Immature natural killer cell (primary cell): ENCODE measurements around the gene ZBTB16. TPM values are rescaled to one million over a fixed set of nuclear protein-coding genes. Genes with fewer than 3 reads are reported as not detected.

Experiments used
- DNase-seq, 3 donors: peaks; one replicate each; pipeline ENCODE4 v3.0.0; 2022; ENCODE audit warnings: mixed read lengths in 1 of 3
- H3K27ac Mint-ChIP-seq, 6 donors: one replicate each; pipeline ENCODE4 v1.8.0; 2020; ENCODE audit warnings: mixed read lengths in 6 of 6, mild to moderate bottlenecking in 5 of 6, inconsistent platforms in 4 of 6, moderate library complexity in 3 of 6
- H3K27me3 Mint-ChIP-seq, 3 donors: one replicate each; pipeline ENCODE4 v1.8.0; 2020 to 2021; ENCODE audit warnings: low read depth in 3 of 3, mild to moderate bottlenecking in 3 of 3, mixed read lengths in 3 of 3, moderate library complexity in 3 of 3, inconsistent platforms in 1 of 3
- H3K36me3 Mint-ChIP-seq, 3 donors: one replicate each; pipeline ENCODE4 v1.8.0; 2020; ENCODE audit warnings: mixed read lengths in 3 of 3, inconsistent platforms in 2 of 3, mild to moderate bottlenecking in 2 of 3
- H3K4me1 Mint-ChIP-seq, 2 donors: one replicate each; pipeline ENCODE4 v1.8.0; 2020; ENCODE audit warnings: inconsistent platforms in 2 of 2, mild to moderate bottlenecking in 2 of 2, mixed read lengths in 2 of 2, moderate library complexity in 1 of 2
- H3K4me3 Mint-ChIP-seq, 5 donors: one replicate each; pipeline ENCODE4 v1.8.0; 2020; ENCODE audit warnings: mild to moderate bottlenecking in 5 of 5, mixed read lengths in 5 of 5, inconsistent platforms in 3 of 5, moderate library complexity in 3 of 5
- H3K9me3 Mint-ChIP-seq, 6 donors: one replicate each; pipeline ENCODE4 v1.8.0; 2020; ENCODE audit warnings: mild to moderate bottlenecking in 6 of 6, mixed read lengths in 6 of 6, inconsistent platforms in 4 of 6, moderate library complexity in 3 of 6
- polyA plus RNA-seq, 3 donors: library from polyadenylated mRNA; unstranded; fragments of 300-500 nt; fragmentation: Illumina TruSeq; gene quantifications; one replicate each; pipeline ENCODE4 v1.2.3, GENCODE V29; 2021

ZBTB16 gene
- polyA plus RNA-seq, 3 donors from 2014 or later, result 90.4 to 197 (median 92.5) TPM

- DNase-seq, result no peak
- no peaks in the 10 kb centered on the region for H3K36me3 Mint-ChIP-seq
- no peaks in the 10 kb centered on the region for H3K9me3 Mint-ChIP-seq
- H3K27me3 Mint-ChIP-seq, result peaks cover 3 to 9% (median 6%) of the 10 kb centered on the region in 3 donors
- H3K4me3 Mint-ChIP-seq, result no peak overlapping the region
- H3K27ac Mint-ChIP-seq, result peak overlapping the region in 1 of 6 donors; percentile 12
- peaks cover 46 to 89% of the 10 kb centered on the region in 2 donors for H3K4me1 Mint-ChIP-seq
Measured at GRCh38 chr11:114232400-114233059, 173.0 kb downstream of the ZBTB16 start.

- Mint-ChIP-seq H3K9me3 (no peaks in the 10 kb centered on the region), H3K4me1 (peaks cover 48 to 92% of the 10 kb centered on the region in 2 donors), H3K4me3 (peak overlapping the region in 1 of 5 donors; percentile 39), H3K36me3 (no peaks in the 10 kb centered on the region), H3K27ac (peak overlapping the region in 2 of 6 donors; percentile 36 to 50), H3K27me3 (peaks cover 3 to 12% (median 9%) of the 10 kb centered on the region in 3 donors)
- no peak for DNase-seq
Measured at GRCh38 chr11:114233755-114234154, 174.2 kb downstream of the ZBTB16 start.

GRCh38 chr11:114236829-114237228 is 177.3 kb downstream of the ZBTB16 start:
- Mint-ChIP-seq H3K4me3 (peak overlapping the region in 1 of 5 donors; percentile 13), H3K27ac (peak overlapping the region in 3 of 6 donors; percentile 16 to 64 (median 58)), H3K4me1 (peaks cover 56 to 91% of the 10 kb centered on the region in 2 donors), H3K9me3 (no peaks in the 10 kb centered on the region), H3K27me3 (peaks cover 7 to 15% (median 8%) of the 10 kb centered on the region in 3 donors), H3K36me3 (peaks cover 0 to 4% (median 0%) of the 10 kb centered on the region in 3 donors)
- DNase-seq, result no peak

- H3K27ac Mint-ChIP-seq, result peak overlapping the region in 5 of 6 donors; percentile 9 to 82 (median 53)
- peaks cover 7 to 15% (median 10%) of the 10 kb centered on the region in 3 donors for H3K27me3 Mint-ChIP-seq
- no peak overlapping the region for H3K4me3 Mint-ChIP-seq
- no peaks in the 10 kb centered on the region for H3K9me3 Mint-ChIP-seq
- DNase-seq, result no peak
- peaks cover 0 to 4% (median 0%) of the 10 kb centered on the region in 3 donors for H3K36me3 Mint-ChIP-seq
- H3K4me1 Mint-ChIP-seq, result peaks cover 56 to 91% of the 10 kb centered on the region in 2 donors
Measured at GRCh38 chr11:114237321-114238280, 178.1 kb downstream of the ZBTB16 start.

GRCh38 chr11:114239753-114240161 is 180.2 kb downstream of the ZBTB16 start:
- Mint-ChIP-seq H3K4me3 (no peak overlapping the region), H3K9me3 (no peaks in the 10 kb centered on the region), H3K4me1 (peaks cover 47 to 80% of the 10 kb centered on the region in 2 donors), H3K27ac (peak overlapping the region in 5 of 6 donors; percentile 31 to 76 (median 50)), H3K27me3 (peaks cover 2 to 15% (median 8%) of the 10 kb centered on the region in 3 donors), H3K36me3 (peaks cover 0 to 10% (median 4%) of the 10 kb centered on the region in 3 donors)
- DNase-seq, result no peak

GRCh38 chr11:114242032-114242431 is 182.5 kb downstream of the ZBTB16 start:
- peak overlapping the region in 1 of 6 donors; percentile 45 for H3K27ac Mint-ChIP-seq
- DNase-seq, result no peak
- H3K36me3 Mint-ChIP-seq, result peaks cover 5 to 15% (median 8%) of the 10 kb centered on the region in 3 donors
- H3K27me3 Mint-ChIP-seq, result peaks cover 0 to 23% (median 11%) of the 10 kb centered on the region in 3 donors
- H3K4me3 Mint-ChIP-seq, result no peak overlapping the region
- peaks cover 49 to 77% of the 10 kb centered on the region in 2 donors for H3K4me1 Mint-ChIP-seq
- no peaks in the 10 kb centered on the region for H3K9me3 Mint-ChIP-seq

- Mint-ChIP-seq H3K27ac (peak overlapping the region in 4 of 6 donors; percentile 9 to 74 (median 60)), H3K27me3 (peaks cover 0 to 22% (median 11%) of the 10 kb centered on the region in 3 donors), H3K4me3 (no peak overlapping the region), H3K36me3 (peaks cover 8 to 27% (median 8%) of the 10 kb centered on the region in 3 donors), H3K9me3 (no peaks in the 10 kb centered on the region), H3K4me1 (peaks cover 50 to 74% of the 10 kb centered on the region in 2 donors)
- DNase-seq, result no peak
Measured at GRCh38 chr11:114243461-114244372, 184.2 kb downstream of the ZBTB16 start.

GRCh38 chr11:114244726-114245394 is 185.3 kb downstream of the ZBTB16 start:
- no peaks in the 10 kb centered on the region for H3K9me3 Mint-ChIP-seq
- no peak for DNase-seq
- peaks cover 0 to 18% (median 7%) of the 10 kb centered on the region in 3 donors for H3K27me3 Mint-ChIP-seq
- peaks cover 8 to 27% (median 9%) of the 10 kb centered on the region in 3 donors for H3K36me3 Mint-ChIP-seq
- peaks cover 44 to 65% of the 10 kb centered on the region in 2 donors for H3K4me1 Mint-ChIP-seq
- peak overlapping the region; percentile 60 to 84 (median 74) for H3K27ac Mint-ChIP-seq
- no peak overlapping the region for H3K4me3 Mint-ChIP-seq

GRCh38 chr11:114246321-114247069 is 187.0 kb downstream of the ZBTB16 start:
- no peaks in the 10 kb centered on the region for H3K9me3 Mint-ChIP-seq
- H3K27me3 Mint-ChIP-seq, result peaks cover 0 to 16% (median 9%) of the 10 kb centered on the region in 3 donors
- peaks cover 13 to 37% (median 22%) of the 10 kb centered on the region in 3 donors for H3K36me3 Mint-ChIP-seq
- peaks cover 32 to 55% of the 10 kb centered on the region in 2 donors for H3K4me1 Mint-ChIP-seq
- H3K4me3 Mint-ChIP-seq, result peak overlapping the region; percentile 1 to 70 (median 24)
- no peak for DNase-seq
- H3K27ac Mint-ChIP-seq, result peak overlapping the region; percentile 52 to 84 (median 72)

GRCh38 chr11:114247070-114247789 is 187.7 kb downstream of the ZBTB16 start:
- H3K27me3 Mint-ChIP-seq, result peaks cover 0 to 20% (median 5%) of the 10 kb centered on the region in 3 donors
- peaks cover 29 to 52% of the 10 kb centered on the region in 2 donors for H3K4me1 Mint-ChIP-seq
- peak overlapping the region; percentile 32 to 84 (median 72) for H3K27ac Mint-ChIP-seq
- DNase-seq, result peak in 2 of 3 donors; percentile 31 to 34
- peaks cover 13 to 34% (median 24%) of the 10 kb centered on the region in 3 donors for H3K36me3 Mint-ChIP-seq
- H3K4me3 Mint-ChIP-seq, result peak overlapping the region in 4 of 5 donors; percentile 10 to 70 (median 40)
- H3K9me3 Mint-ChIP-seq, result no peaks in the 10 kb centered on the region

GRCh38 chr11:114250180-114250579 is 190.7 kb downstream of the ZBTB16 start:
- Mint-ChIP-seq H3K9me3 (no peaks in the 10 kb centered on the region), H3K27me3 (peaks cover 4 to 20% (median 15%) of the 10 kb centered on the region in 3 donors), H3K4me3 (no peak overlapping the region), H3K36me3 (peaks cover 14 to 31% (median 24%) of the 10 kb centered on the region in 3 donors), H3K27ac (peak overlapping the region in 1 of 6 donors; percentile 43), H3K4me1 (peaks cover 25 to 41% of the 10 kb centered on the region in 2 donors)
- DNase-seq, result no peak
